OCI-LY7 (cell line): ENCODE results near the gene FBXL15. TPM values are rescaled to one million over a fixed set of nuclear protein-coding genes. Genes with fewer than 3 reads are reported as not detected.

Experiments
- BruUV-seq: library from RNA; stranded (reverse); fragments of 400-500 nt; replicated peaks from 2 replicates; lab custom pipeline; 2021; lab: Mats Ljungman, UMichigan
- CTCF ChIA-PET: fragments of 300-600 bp; sonication (Branson Sonifier 250); formaldehyde crosslinking; loops from one replicate; lab custom pipeline; 2022; ENCODE audit warnings: antibody characterized with exemption; ENCODE audit not compliant: unreplicated experiment; lab: Charles Lee
- POLR2A ChIA-PET: fragments of 300-600 bp; sonication (Branson Sonifier 250); formaldehyde crosslinking; loops from one replicate; lab custom pipeline; 2022; ENCODE audit warnings: antibody characterized with exemption; lab: Charles Lee
- DNase-seq: peaks from one replicate; pipeline ENCODE4 v3.0.0-alpha.2; 2015; ENCODE audit warnings: low spot score
- H2AFZ ChIP-seq: fragments of 200-600 bp; sonication (generic), shearing (Covaris generic); 2 replicates; pipeline ENCODE4 v1.6.1; 2014; ENCODE audit warnings: mild to moderate bottlenecking, antibody characterized with exemption, low read length, moderate library complexity
- H3K27ac ChIP-seq: fragments of 200-600 bp; sonication (generic); 2 replicates; pipeline ENCODE4 v1.5.1; 2014; ENCODE audit warnings: mixed run types, low read depth, mild to moderate bottlenecking, moderate library complexity, low read length, inconsistent platforms; ENCODE audit not compliant: poor library complexity, severe bottlenecking
- H3K36me3 ChIP-seq: fragments of 200-600 bp; sonication (generic); 2 replicates; pipeline ENCODE4 v1.6.1; 2014; ENCODE audit warnings: mild to moderate bottlenecking, antibody characterized with exemption, low read length, moderate library complexity, mixed read lengths; ENCODE audit not compliant: insufficient read depth
- H3K4me1 ChIP-seq: fragments of 200-600 bp; sonication (generic); 2 replicates; pipeline ENCODE4 v1.5.1; 2014; ENCODE audit warnings: mild to moderate bottlenecking, low read length; ENCODE audit not compliant: insufficient read depth, poor library complexity, severe bottlenecking
- H3K4me2 ChIP-seq: fragments of 200-600 bp; sonication (generic); 2 replicates; pipeline ENCODE4 v1.6.1; 2014; ENCODE audit warnings: mild to moderate bottlenecking, low read length
- H3K4me3 ChIP-seq: fragments of 200-600 bp; sonication (generic); 2 replicates; pipeline ENCODE4 v1.5.1; 2014; ENCODE audit warnings: mild to moderate bottlenecking, low read depth, low read length; ENCODE audit not compliant: poor library complexity, severe bottlenecking
- H3K79me2 ChIP-seq: fragments of 200-600 bp; sonication (generic); 2 replicates; pipeline ENCODE4 v1.6.1; 2016; ENCODE audit warnings: low read depth, mild to moderate bottlenecking, low read length, moderate library complexity, mixed read lengths; ENCODE audit not compliant: insufficient read depth
- H3K9me2 ChIP-seq: fragments of 200-600 bp; sonication (generic); 2 replicates; pipeline ENCODE4 v1.6.1; 2016; ENCODE audit warnings: mild to moderate bottlenecking, low read length, mixed read lengths; ENCODE audit not compliant: insufficient read depth
- H3K9me3 ChIP-seq: fragments of 200-600 bp; sonication (generic); 2 replicates; pipeline ENCODE4 v1.6.1; 2014; ENCODE audit warnings: mild to moderate bottlenecking, mixed run types, low read length, mixed read lengths
- H4K20me1 ChIP-seq: fragments of 200-600 bp; sonication (generic); 2 replicates; pipeline ENCODE4 v1.6.1; 2014; ENCODE audit warnings: mild to moderate bottlenecking, antibody characterized with exemption, low read length, moderate library complexity, mixed read lengths; ENCODE audit not compliant: insufficient read depth
- EZH2phosphoT487 ChIP-seq: fragments of 200-600 bp; sonication (generic); IDR thresholded peaks from 2 replicates; pipeline ENCODE4 v1.6.1; 2018; ENCODE audit warnings: low read depth, borderline replicate concordance, mild to moderate bottlenecking, mixed run types, antibody characterized with exemption, low read length, moderate library complexity, mixed read lengths
- intact Hi-C: fragments of 100-400 bp; cut with micrococcal nuclease; formaldehyde crosslinking; loops from one replicate; pipeline ENCODE4 v1.10.0; 2022; ENCODE audit not compliant: unreplicated experiment
- total RNA-seq, 2 experiments: library from RNA; depleted of rRNA in 1 of 2; stranded (reverse); fragments of >200 nt in 1 of 2; shearing (Covaris generic) in 1 of 2; gene quantifications; 2 replicates each; pipeline ENCODE4 v1.2.3, GENCODE V29; 2014 to 2022
- TF ChIP-seq, protein P1 (sequence below): fragments of 200-600 bp; sonication (generic); conservative IDR thresholded peaks from 2 replicates; pipeline ENCODE4 v1.5.1; 2014; ENCODE audit warnings: mild to moderate bottlenecking, antibody characterized with exemption, low read length, moderate library complexity, mixed read lengths

FBXL15 gene
- total RNA-seq, 2 experiments from 2014 or later = 13.3 to 18.2 TPM

- no peaks in the 10 kb centered on the region for H3K79me2 ChIP-seq
- H2AFZ ChIP-seq = no peak overlapping the region
- BruUV-seq = no TSS peak
- no peak for DNase-seq
- POLR2A ChIA-PET = no interaction called here
- no peak overlapping the region for H3K27ac ChIP-seq
- H3K9me2 ChIP-seq = no peaks in the 10 kb centered on the region
- TF ChIP-seq, protein P1, sequence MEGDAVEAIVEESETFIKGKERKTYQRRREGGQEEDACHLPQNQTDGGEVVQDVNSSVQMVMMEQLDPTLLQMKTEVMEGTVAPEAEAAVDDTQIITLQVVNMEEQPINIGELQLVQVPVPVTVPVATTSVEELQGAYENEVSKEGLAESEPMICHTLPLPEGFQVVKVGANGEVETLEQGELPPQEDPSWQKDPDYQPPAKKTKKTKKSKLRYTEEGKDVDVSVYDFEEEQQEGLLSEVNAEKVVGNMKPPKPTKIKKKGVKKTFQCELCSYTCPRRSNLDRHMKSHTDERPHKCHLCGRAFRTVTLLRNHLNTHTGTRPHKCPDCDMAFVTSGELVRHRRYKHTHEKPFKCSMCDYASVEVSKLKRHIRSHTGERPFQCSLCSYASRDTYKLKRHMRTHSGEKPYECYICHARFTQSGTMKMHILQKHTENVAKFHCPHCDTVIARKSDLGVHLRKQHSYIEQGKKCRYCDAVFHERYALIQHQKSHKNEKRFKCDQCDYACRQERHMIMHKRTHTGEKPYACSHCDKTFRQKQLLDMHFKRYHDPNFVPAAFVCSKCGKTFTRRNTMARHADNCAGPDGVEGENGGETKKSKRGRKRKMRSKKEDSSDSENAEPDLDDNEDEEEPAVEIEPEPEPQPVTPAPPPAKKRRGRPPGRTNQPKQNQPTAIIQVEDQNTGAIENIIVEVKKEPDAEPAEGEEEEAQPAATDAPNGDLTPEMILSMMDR = no peak
- no peak for TF ChIP-seq EZH2phosphoT487
- no peaks in the 10 kb centered on the region for H4K20me1 ChIP-seq
- H3K9me3 ChIP-seq = no peaks in the 10 kb centered on the region
- H3K4me3 ChIP-seq = no peak overlapping the region
- intact Hi-C loops = no loop called here
- CTCF ChIA-PET = interaction anchor here (1.9 kb wide), 1 partner anchor 144 kb away, joined by 4 read pairs; no protein-coding TSS in a partner anchor
- peaks cover 56% of the 10 kb centered on the region for H3K36me3 ChIP-seq
- H3K4me1 ChIP-seq = peaks cover under 1% of the 10 kb centered on the region
- H3K4me2 ChIP-seq = no peak overlapping the region
Observed at GRCh38 chr10:102379383-102379782, 41.3 kb upstream of the FBXL15 start.

DNA sequence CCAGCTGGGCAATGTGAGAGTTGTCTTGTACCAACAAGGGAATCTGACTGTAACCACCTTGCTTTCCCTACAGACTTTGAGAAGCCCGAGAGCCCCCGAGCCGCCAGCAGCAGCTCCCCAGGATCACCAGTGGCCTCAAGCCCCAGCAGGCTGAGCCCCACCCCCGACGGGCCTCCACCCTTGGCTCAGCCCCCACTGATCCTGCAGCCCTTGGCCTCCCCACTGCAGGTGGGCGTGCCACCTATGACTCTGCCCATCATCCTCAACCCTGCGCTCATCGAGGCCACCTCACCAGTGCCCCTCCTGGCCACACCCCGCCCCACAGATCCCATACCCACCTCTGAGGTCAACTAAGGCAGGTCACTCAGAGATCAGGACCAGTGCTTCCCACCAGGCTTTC lies 38.7 kb upstream of the FBXL15 start:
- POLR2A ChIA-PET = interaction anchor here (0.7 kb wide), 1 partner anchor 79 kb away, joined by 5 read pairs; no protein-coding TSS in a partner anchor
- Histone ChIP-seq H3K79me2 (no peaks in the 10 kb centered on the region), H3K4me1 (peaks cover 12% of the 10 kb centered on the region), H3K9me3 (no peaks in the 10 kb centered on the region), H3K27ac (no peak overlapping the region), H3K4me2 (no peak overlapping the region), H3K9me2 (no peaks in the 10 kb centered on the region), H4K20me1 (no peaks in the 10 kb centered on the region), H3K4me3 (no peak overlapping the region), H3K36me3 (peaks cover 42% of the 10 kb centered on the region), H2AFZ (no peak overlapping the region)
- BruUV-seq = no TSS peak
- intact Hi-C loops = no loop called here
- TF ChIP-seq EZH2phosphoT487 = no peak
- TF ChIP-seq, protein P1 = no peak
- CTCF ChIA-PET = interaction anchor here (0.6 kb wide), 1 partner anchor 11 kb away, joined by 3 read pairs; no protein-coding TSS in a partner anchor
- no peak for DNase-seq

GRCh38 chr10:102382871-102383270 lies 37.8 kb upstream of the FBXL15 start:
- H4K20me1 ChIP-seq = no peaks in the 10 kb centered on the region
- H3K36me3 ChIP-seq = peaks cover 42% of the 10 kb centered on the region
- no peak overlapping the region for H3K4me2 ChIP-seq
- H3K79me2 ChIP-seq = no peaks in the 10 kb centered on the region
- H2AFZ ChIP-seq = no peak overlapping the region
- no peak overlapping the region for H3K4me3 ChIP-seq
- TF ChIP-seq EZH2phosphoT487 = no peak
- TF ChIP-seq, protein P1 = no peak
- CTCF ChIA-PET = no interaction called here
- no peak overlapping the region for H3K27ac ChIP-seq
- no peaks in the 10 kb centered on the region for H3K9me2 ChIP-seq
- no peaks in the 10 kb centered on the region for H3K9me3 ChIP-seq
- H3K4me1 ChIP-seq = peaks cover 12% of the 10 kb centered on the region
- no peak for DNase-seq
- intact Hi-C loops = no loop called here
- POLR2A ChIA-PET = interaction anchor here (1.8 kb wide), 1 partner anchor 11 kb away, joined by 5 read pairs; no protein-coding TSS in a partner anchor
- no TSS peak for BruUV-seq
